Nephron (organoid): Measurements from ENCODE around the gene GHITM.

Source experiments
- H3K27ac Mint-ChIP-seq, 3 experiments: 2 replicates each; pipeline ENCODE4 v1.8.0; 2020; ENCODE audit warnings: mixed read lengths in 3 of 3, mild to moderate bottlenecking in 2 of 3, moderate library complexity in 1 of 3
- H3K27me3 Mint-ChIP-seq: 2 replicates; pipeline ENCODE4 v1.8.0; 2021; ENCODE audit warnings: low read depth, mild to moderate bottlenecking, moderate library complexity, mixed read lengths
- H3K36me3 Mint-ChIP-seq: 2 replicates; pipeline ENCODE4 v1.8.0; 2020; ENCODE audit warnings: low read depth, mixed read lengths
- H3K4me1 Mint-ChIP-seq: 2 replicates; pipeline ENCODE4 v1.8.0; 2020; ENCODE audit warnings: mixed read lengths
- H3K4me3 Mint-ChIP-seq, 3 experiments: 2 replicates each; pipeline ENCODE4 v1.8.0; 2020; ENCODE audit warnings: mild to moderate bottlenecking in 3 of 3, mixed read lengths in 3 of 3, moderate library complexity in 2 of 3
- H3K9me3 Mint-ChIP-seq: 2 replicates; pipeline ENCODE4 v1.8.0; 2020; ENCODE audit warnings: mixed read lengths
- TF ChIP-seq, protein P1 (sequence below), 3 experiments: fragments of 200-600 bp; sonication (generic); IDR thresholded peaks; one replicate each; pipeline ENCODE4 v1.5.0; 2021; ENCODE audit warnings: antibody characterized with exemption in 3 of 3; ENCODE audit not compliant: unreplicated experiment in 3 of 3

The GHITM gene

DNA sequence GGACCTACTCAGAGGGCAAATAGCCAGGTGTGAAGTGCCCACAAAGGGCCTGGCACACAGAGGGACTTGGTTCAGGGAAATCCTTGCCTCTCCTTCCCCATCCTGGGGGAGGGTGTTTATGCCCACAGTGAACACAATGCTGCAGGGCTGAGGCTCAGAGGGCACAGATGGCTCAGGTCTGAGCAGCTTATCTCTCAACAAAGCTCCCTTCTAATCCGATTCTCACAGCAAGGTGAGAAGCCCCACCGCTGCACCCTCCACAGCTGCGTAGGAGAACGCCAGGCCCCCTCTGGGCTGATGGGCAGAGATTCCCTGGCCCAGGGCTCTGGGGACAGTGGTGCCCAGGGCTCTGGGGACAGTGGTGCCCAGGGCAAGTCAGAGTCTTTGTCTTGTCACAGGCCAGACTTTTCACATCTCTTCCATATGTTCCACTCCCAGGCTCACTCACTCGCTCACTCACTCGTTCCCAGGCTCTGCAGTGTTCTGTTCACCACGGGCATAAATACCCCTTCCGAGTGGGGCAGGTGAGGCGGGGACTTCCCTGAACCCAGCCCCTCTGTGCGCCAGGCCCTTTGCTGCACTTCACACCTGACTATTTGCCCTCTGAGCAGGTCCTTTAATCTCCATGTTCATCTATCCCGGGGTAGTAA, 46.3 kb downstream of the GHITM start:
- H3K27me3 Mint-ChIP-seq, result peaks cover 6% of the 10 kb centered on the region
- H3K4me1 Mint-ChIP-seq, result no peaks in the 10 kb centered on the region
- TF ChIP-seq, protein P1, sequence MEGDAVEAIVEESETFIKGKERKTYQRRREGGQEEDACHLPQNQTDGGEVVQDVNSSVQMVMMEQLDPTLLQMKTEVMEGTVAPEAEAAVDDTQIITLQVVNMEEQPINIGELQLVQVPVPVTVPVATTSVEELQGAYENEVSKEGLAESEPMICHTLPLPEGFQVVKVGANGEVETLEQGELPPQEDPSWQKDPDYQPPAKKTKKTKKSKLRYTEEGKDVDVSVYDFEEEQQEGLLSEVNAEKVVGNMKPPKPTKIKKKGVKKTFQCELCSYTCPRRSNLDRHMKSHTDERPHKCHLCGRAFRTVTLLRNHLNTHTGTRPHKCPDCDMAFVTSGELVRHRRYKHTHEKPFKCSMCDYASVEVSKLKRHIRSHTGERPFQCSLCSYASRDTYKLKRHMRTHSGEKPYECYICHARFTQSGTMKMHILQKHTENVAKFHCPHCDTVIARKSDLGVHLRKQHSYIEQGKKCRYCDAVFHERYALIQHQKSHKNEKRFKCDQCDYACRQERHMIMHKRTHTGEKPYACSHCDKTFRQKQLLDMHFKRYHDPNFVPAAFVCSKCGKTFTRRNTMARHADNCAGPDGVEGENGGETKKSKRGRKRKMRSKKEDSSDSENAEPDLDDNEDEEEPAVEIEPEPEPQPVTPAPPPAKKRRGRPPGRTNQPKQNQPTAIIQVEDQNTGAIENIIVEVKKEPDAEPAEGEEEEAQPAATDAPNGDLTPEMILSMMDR (IDR thresholded peaks at IDR 0.05; ENCODE audit: unreplicated experiment in 3 of 3), result no peak
- H3K4me3 Mint-ChIP-seq, result no peak overlapping the region
- no peaks in the 10 kb centered on the region for H3K36me3 Mint-ChIP-seq
- H3K27ac Mint-ChIP-seq, result no peak overlapping the region
- H3K9me3 Mint-ChIP-seq, result no peaks in the 10 kb centered on the region

DNA sequence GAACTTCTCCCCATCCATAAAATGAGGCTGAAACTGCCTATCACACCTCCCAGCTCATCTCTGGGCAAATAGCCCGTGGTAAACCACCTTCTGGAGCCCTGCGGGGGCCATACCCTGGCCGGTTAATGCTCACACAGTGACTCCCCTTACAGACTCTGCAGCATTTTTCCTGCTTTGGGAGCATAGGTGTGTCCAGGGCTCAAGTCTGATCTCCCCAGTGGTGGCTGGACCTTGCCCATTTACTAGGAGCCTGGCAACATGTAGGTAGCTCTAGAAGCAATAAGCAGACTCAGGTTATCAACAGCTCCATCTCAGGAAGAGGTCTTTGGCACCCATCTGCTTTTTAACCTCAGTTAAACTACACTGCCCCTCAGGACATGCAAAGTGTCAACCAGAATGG, 49.5 kb downstream of the GHITM start:
- Mint-ChIP-seq H3K9me3 (no peaks in the 10 kb centered on the region), H3K27ac (no peak overlapping the region), H3K27me3 (peaks cover 37% of the 10 kb centered on the region), H3K4me1 (no peaks in the 10 kb centered on the region), H3K4me3 (no peak overlapping the region), H3K36me3 (no peaks in the 10 kb centered on the region)
- TF ChIP-seq, protein P1 (IDR thresholded peaks at IDR 0.05; ENCODE audit: unreplicated experiment in 3 of 3), result no peak

DNA sequence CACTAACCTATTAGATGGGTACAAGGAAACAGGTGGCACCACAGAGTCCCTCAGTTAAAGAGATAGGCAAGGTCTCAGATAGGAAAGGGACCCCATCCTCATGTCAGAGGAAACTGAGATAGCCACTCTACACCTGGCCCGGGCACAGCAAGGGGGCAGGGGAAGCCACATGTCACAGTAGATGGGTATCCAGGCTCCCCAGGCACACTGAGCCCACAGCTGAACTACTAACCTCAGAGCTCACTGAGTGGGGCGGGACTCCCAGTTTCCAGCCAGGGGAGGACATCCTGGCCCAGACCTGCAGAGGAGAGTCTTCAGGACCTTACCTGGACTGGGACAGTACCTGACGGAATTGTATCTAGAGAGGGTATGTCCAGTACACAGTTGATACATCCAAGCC, 51.3 kb downstream of the GHITM start:
- no peaks in the 10 kb centered on the region for H3K4me1 Mint-ChIP-seq
- TF ChIP-seq, protein P1 (IDR thresholded peaks at IDR 0.05; ENCODE audit: unreplicated experiment in 3 of 3), result no peak
- H3K27ac Mint-ChIP-seq, result no peak overlapping the region
- H3K4me3 Mint-ChIP-seq, result no peak overlapping the region
- H3K9me3 Mint-ChIP-seq, result no peaks in the 10 kb centered on the region
- H3K27me3 Mint-ChIP-seq, result peaks cover 55% of the 10 kb centered on the region
- H3K36me3 Mint-ChIP-seq, result no peaks in the 10 kb centered on the region

DNA sequence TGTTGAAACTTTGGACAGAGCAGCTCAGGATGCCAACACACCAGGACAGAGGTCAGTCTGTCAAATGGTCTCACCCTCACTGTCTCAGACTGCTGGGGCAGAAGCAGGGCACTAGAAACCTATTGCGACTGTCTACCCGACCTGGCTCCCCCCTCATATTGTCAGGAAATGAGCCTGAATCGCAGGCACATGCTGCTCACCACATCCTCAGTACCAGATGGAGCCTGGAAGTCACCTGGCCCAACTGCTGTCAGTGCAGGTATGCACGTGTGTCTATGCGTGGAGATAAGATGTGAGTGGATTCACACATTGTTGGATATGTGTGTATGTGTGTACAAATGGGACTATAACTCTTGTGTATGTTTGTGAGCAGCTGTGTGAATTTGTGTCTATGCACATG, 51.8 kb downstream of the GHITM start:
- Mint-ChIP-seq H3K4me1 (no peaks in the 10 kb centered on the region), H3K9me3 (no peaks in the 10 kb centered on the region), H3K27me3 (peaks cover 60% of the 10 kb centered on the region), H3K36me3 (no peaks in the 10 kb centered on the region), H3K27ac (no peak overlapping the region), H3K4me3 (no peak overlapping the region)
- TF ChIP-seq, protein P1 (IDR thresholded peaks at IDR 0.05; ENCODE audit: unreplicated experiment in 3 of 3), result no peak

DNA sequence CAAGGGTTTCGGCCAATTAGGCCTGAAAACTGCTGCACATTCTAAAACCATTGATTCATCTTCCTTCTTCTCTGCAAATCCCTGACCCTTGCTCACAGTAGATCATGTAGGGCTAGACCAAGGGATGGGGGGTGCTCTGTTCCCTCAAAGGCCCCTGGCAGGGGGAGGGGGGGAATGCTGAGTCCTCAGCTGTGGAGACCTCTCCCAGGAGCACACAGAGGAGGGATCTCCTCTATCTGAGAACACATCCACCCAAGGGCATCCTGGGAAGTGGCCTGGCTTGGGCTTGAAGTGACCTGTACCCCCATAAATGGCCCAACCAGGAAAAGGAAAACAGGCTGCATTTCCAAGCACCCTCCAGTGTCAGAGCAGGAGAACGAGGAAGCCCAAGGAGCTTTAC, 54.0 kb downstream of the GHITM start:
- Mint-ChIP-seq H3K9me3 (no peaks in the 10 kb centered on the region), H3K4me3 (no peak overlapping the region), H3K4me1 (no peaks in the 10 kb centered on the region), H3K27me3 (peaks cover 79% of the 10 kb centered on the region), H3K36me3 (no peaks in the 10 kb centered on the region), H3K27ac (no peak overlapping the region)
- TF ChIP-seq, protein P1 (IDR thresholded peaks at IDR 0.05; ENCODE audit: unreplicated experiment in 3 of 3), result no peak

DNA sequence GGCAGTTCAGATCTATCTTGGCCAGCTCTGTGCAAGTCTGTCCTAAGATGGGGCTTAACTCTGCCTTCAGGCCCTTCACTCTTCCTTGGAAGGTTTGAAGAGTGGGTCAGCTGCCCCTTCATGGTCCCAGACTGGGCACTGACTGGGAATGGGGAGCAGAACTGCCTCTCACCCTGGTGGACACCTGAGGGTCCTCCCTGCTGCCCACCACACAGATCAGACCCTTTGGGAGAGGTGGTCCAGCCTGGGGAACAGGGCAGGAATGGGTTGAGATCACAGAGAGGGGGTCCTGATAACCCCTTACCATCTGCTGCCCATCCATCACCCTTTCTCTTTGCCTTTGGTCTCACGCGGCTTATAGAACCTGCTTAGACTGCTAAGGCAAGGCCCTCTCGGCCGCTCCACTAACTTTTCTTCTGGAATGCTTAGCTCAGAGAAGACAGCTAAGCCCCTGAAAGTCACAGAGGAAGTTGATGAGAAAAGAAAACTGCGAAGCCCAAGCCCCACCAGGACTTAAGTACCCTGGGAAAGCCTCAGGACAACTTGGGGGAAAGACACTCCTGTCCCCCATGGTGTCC, 54.6 kb downstream of the GHITM start:
- TF ChIP-seq, protein P1 (IDR thresholded peaks at IDR 0.05; ENCODE audit: unreplicated experiment in 3 of 3), result no peak
- H3K4me1 Mint-ChIP-seq, result no peaks in the 10 kb centered on the region
- H3K4me3 Mint-ChIP-seq, result peak overlapping the region; percentile 53 to 68 (median 56)
- no peaks in the 10 kb centered on the region for H3K36me3 Mint-ChIP-seq
- H3K9me3 Mint-ChIP-seq, result no peaks in the 10 kb centered on the region
- H3K27ac Mint-ChIP-seq, result no peak overlapping the region
- peaks cover 85% of the 10 kb centered on the region for H3K27me3 Mint-ChIP-seq
